ENCODE results near the gene STUM.
"Not testable (repeated sequence)": the region's sequence is repeated elsewhere in the genome, so short reads cannot be mapped to it uniquely, and the experiment has no call there.

- TF ChIP-seq POLR2A (IDR thresholded peaks at IDR 0.05); CTCF (IDR thresholded peaks at IDR 0.05 in 4 of 5, conservative IDR thresholded peaks at IDR 0.05 in 1 of 5): not testable (repeated sequence)
Observed at GRCh38 chr1:226611980-226612379, 63.4 kb downstream of the STUM start.

Measured in gastrocnemius medialis (tissue), 4 donors.